Keratinocyte (primary cell): ENCODE data around the gene PCCA.
"Not testable (repeated sequence)": the region's sequence is repeated elsewhere in the genome, so short reads cannot be mapped to it uniquely, and the experiment has no call there.

Experiments used
- EZH2 ChIP-seq: IDR thresholded peaks from one replicate; pipeline ENCODE4 v1.6.1; 2012; ENCODE audit warnings: inconsistent platforms, mild to moderate bottlenecking, low read length, moderate library complexity
- TF ChIP-seq, protein P1 (sequence below), 3 experiments: IDR thresholded peaks in 1 of 3; conservative IDR thresholded peaks in 1 of 3; optimal IDR thresholded peaks in 1 of 3; 2 replicates in 2 of 3; 3 replicates in 1 of 3; pipeline versions ENCODE3 to v1.5.1; 2011; ENCODE audit warnings: low read length in 3 of 3, mild to moderate bottlenecking in 3 of 3, moderate library complexity in 2 of 3, control low read depth in 1 of 3, inconsistent platforms in 1 of 3; ENCODE audit not compliant: insufficient read depth in 2 of 3; ENCODE audit errors: extremely low read depth in 1 of 3

DNA sequence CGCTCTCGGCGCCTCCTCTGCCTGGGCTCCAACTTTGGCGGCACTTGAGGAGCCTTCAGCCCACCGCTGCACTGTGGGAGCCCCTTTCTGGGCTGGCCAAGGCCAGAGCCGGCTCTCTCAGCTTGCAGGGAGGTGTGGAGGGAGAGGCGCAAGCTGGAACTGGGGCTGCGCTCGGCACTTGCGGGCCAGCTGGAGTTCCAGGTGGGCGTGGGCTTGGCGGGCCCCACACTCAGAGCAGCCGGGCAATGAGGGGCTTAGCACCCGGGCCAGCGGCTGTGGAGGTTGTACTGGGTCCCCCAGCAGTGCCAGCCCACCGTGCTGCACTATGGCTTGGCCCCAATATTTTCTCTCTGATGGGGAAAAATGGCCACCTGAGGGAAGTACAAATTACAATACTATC, 193.4 kb downstream of the PCCA start:
- TF ChIP-seq, protein P1, sequence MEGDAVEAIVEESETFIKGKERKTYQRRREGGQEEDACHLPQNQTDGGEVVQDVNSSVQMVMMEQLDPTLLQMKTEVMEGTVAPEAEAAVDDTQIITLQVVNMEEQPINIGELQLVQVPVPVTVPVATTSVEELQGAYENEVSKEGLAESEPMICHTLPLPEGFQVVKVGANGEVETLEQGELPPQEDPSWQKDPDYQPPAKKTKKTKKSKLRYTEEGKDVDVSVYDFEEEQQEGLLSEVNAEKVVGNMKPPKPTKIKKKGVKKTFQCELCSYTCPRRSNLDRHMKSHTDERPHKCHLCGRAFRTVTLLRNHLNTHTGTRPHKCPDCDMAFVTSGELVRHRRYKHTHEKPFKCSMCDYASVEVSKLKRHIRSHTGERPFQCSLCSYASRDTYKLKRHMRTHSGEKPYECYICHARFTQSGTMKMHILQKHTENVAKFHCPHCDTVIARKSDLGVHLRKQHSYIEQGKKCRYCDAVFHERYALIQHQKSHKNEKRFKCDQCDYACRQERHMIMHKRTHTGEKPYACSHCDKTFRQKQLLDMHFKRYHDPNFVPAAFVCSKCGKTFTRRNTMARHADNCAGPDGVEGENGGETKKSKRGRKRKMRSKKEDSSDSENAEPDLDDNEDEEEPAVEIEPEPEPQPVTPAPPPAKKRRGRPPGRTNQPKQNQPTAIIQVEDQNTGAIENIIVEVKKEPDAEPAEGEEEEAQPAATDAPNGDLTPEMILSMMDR (optimal IDR thresholded peaks at IDR 0.05 in 1 of 3, IDR thresholded peaks at IDR 0.05 in 1 of 3, conservative IDR thresholded peaks at IDR 0.05 in 1 of 3; ENCODE audit: extremely low read depth in 1 of 3, insufficient read depth in 2 of 3, low read length in 3 of 3): not testable (repeated sequence)
- TF ChIP-seq EZH2: not testable (repeated sequence)
